GM23338 (cell line): ENCODE data around the gene FAM3D.

ENCODE experiments used
- EZH2 ChIP-seq: fragments of 200-600 bp; sonication (generic); IDR thresholded peaks from one replicate; pipeline ENCODE4 v1.8.0; 2017; ENCODE audit warnings: antibody characterized with exemption, mild to moderate bottlenecking, low read depth; ENCODE audit not compliant: unreplicated experiment
- EZH2phosphoT487 ChIP-seq: fragments of 200-600 bp; sonication (generic); IDR thresholded peaks from one replicate; pipeline ENCODE4 v1.8.1; 2018; ENCODE audit warnings: antibody characterized with exemption; ENCODE audit not compliant: unreplicated experiment
- POLR2AphosphoS5 ChIP-seq: IDR thresholded peaks from 2 replicates; pipeline ENCODE4 v1.6.1; 2016; ENCODE audit warnings: antibody characterized with exemption, low read depth
- TF ChIP-seq, protein P1 (sequence below), 2 experiments: fragments of 200-600 bp in 1 of 2; sonication (generic) in 1 of 2; conservative IDR thresholded peaks; 2 replicates each; pipeline versions ENCODE4 v1.5.1 to v1.6.1; 2016 to 2017; ENCODE audit warnings: antibody characterized with exemption in 2 of 2, low read depth in 2 of 2, mild to moderate bottlenecking in 2 of 2, moderate library complexity in 1 of 2

DNA sequence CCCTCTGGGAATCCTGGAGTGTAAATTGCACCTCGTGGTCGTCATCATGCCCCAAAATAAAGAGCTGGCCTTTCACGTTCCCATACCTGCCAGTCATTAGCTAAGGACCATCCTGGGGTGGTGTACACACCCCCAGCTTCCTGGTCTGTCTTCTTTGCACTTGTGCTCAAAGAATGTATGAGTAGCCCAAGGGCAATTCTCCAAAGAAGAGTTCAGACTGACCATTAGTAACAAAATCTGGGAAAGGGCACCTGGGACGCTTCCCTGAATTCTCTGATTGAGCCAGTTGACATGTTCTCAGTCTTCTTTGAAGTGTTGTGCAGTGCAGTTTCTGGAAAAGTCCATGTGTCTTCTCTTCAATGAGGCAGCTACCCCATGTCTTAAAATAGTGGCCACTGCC lies 34.8 kb downstream of the FAM3D start:
- TF ChIP-seq EZH2 (no peak), POLR2AphosphoS5 (no peak), EZH2phosphoT487 (no peak)
- TF ChIP-seq, protein P1, sequence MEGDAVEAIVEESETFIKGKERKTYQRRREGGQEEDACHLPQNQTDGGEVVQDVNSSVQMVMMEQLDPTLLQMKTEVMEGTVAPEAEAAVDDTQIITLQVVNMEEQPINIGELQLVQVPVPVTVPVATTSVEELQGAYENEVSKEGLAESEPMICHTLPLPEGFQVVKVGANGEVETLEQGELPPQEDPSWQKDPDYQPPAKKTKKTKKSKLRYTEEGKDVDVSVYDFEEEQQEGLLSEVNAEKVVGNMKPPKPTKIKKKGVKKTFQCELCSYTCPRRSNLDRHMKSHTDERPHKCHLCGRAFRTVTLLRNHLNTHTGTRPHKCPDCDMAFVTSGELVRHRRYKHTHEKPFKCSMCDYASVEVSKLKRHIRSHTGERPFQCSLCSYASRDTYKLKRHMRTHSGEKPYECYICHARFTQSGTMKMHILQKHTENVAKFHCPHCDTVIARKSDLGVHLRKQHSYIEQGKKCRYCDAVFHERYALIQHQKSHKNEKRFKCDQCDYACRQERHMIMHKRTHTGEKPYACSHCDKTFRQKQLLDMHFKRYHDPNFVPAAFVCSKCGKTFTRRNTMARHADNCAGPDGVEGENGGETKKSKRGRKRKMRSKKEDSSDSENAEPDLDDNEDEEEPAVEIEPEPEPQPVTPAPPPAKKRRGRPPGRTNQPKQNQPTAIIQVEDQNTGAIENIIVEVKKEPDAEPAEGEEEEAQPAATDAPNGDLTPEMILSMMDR (conservative IDR thresholded peaks at IDR 0.05; ENCODE audit: low read depth in 2 of 2), result no peak
